HEK293 (cell line): ENCODE measurements around the gene DUSP19.

ENCODE experiments used
- ATF2 ChIP-seq: fragments of 450-650 bp; formaldehyde crosslinking; IDR thresholded peaks from 2 replicates; pipeline ENCODE4 v1.5.1; 2016; ENCODE audit warnings: missing biosample characterization, missing genetic modification characterization, low read depth
- GFI1B ChIP-seq: fragments of 450-650 bp; formaldehyde crosslinking; IDR thresholded peaks from 2 replicates; pipeline ENCODE4 v1.5.1; 2016; ENCODE audit warnings: missing biosample characterization, missing genetic modification characterization
- GLIS1 ChIP-seq: fragments of 450-650 bp; formaldehyde crosslinking; IDR thresholded peaks from 2 replicates; pipeline ENCODE4 v1.5.1; 2016; ENCODE audit warnings: missing biosample characterization, missing genetic modification characterization
- HOXD13 ChIP-seq: sonication (generic); formaldehyde crosslinking; IDR thresholded peaks from 2 replicates; pipeline ENCODE4 v1.8.0; 2022; ENCODE audit warnings: missing genetic modification reagents, borderline replicate concordance
- IKZF3 ChIP-seq: fragments of 450-650 bp; IDR thresholded peaks from 2 replicates; pipeline ENCODE4 v1.5.0; 2018; ENCODE audit warnings: missing biosample characterization, mild to moderate bottlenecking, missing genetic modification characterization, moderate library complexity
- KLF7 ChIP-seq: fragments of 450-650 bp; formaldehyde crosslinking; IDR thresholded peaks from 2 replicates; pipeline ENCODE4 v1.5.1; 2016; ENCODE audit warnings: missing biosample characterization, missing genetic modification characterization, borderline replicate concordance
- YY1 ChIP-seq: fragments of 450-650 bp; formaldehyde crosslinking; IDR thresholded peaks from 2 replicates; pipeline ENCODE4 v1.5.1; 2018; ENCODE audit warnings: missing biosample characterization, missing genetic modification characterization
- YY2 ChIP-seq: fragments of 450-650 bp; formaldehyde crosslinking; IDR thresholded peaks from 2 replicates; pipeline ENCODE4 v1.5.1; 2016; ENCODE audit warnings: missing biosample characterization, missing genetic modification characterization
- ZFP69B ChIP-seq: fragments of 450-650 bp; formaldehyde crosslinking; IDR thresholded peaks from 2 replicates; pipeline ENCODE4 v1.5.1; 2016; ENCODE audit warnings: missing biosample characterization, missing genetic modification characterization
- ZNF175 ChIP-seq: fragments of 450-650 bp; formaldehyde crosslinking; IDR thresholded peaks from 2 replicates; pipeline ENCODE4 v1.5.1; 2016; ENCODE audit warnings: missing biosample characterization, missing genetic modification characterization
- ZNF18 ChIP-seq: fragments of 450-650 bp; formaldehyde crosslinking; IDR thresholded peaks from 2 replicates; pipeline ENCODE4 v1.5.1; 2016; ENCODE audit warnings: missing biosample characterization, missing genetic modification characterization
- ZNF23 ChIP-seq: fragments of 450-650 bp; formaldehyde crosslinking; IDR thresholded peaks from 2 replicates; pipeline ENCODE4 v1.5.1; 2016; ENCODE audit warnings: missing biosample characterization, missing genetic modification characterization, borderline replicate concordance
- ZNF266 ChIP-seq: fragments of 450-650 bp; formaldehyde crosslinking; IDR thresholded peaks from 2 replicates; pipeline ENCODE4 v1.5.1; 2016; ENCODE audit warnings: missing biosample characterization, missing genetic modification characterization, low read depth
- ZNF292 ChIP-seq: fragments of 450-650 bp; formaldehyde crosslinking; IDR thresholded peaks from 2 replicates; pipeline ENCODE4 v1.5.1; 2016; ENCODE audit warnings: low read depth, missing biosample characterization, missing genetic modification characterization, borderline replicate concordance
- ZNF350 ChIP-seq: fragments of 450-650 bp; formaldehyde crosslinking; IDR thresholded peaks from 2 replicates; pipeline ENCODE4 v1.5.0; 2017; ENCODE audit warnings: missing biosample characterization, mild to moderate bottlenecking, missing genetic modification characterization
- ZNF362 ChIP-seq: fragments of 450-650 bp; formaldehyde crosslinking; IDR thresholded peaks from 2 replicates; pipeline ENCODE4 v1.5.1; 2016; ENCODE audit warnings: missing biosample characterization, missing genetic modification characterization
- ZNF416 ChIP-seq: fragments of 450-650 bp; formaldehyde crosslinking; IDR thresholded peaks from 2 replicates; pipeline ENCODE4 v1.5.1; 2016; ENCODE audit warnings: missing biosample characterization, missing genetic modification characterization
- ZNF544 ChIP-seq: fragments of 450-650 bp; formaldehyde crosslinking; IDR thresholded peaks from 2 replicates; pipeline ENCODE4 v1.5.0; 2017; ENCODE audit warnings: missing biosample characterization, missing genetic modification characterization
- ZNF555 ChIP-seq: fragments of 450-650 bp; formaldehyde crosslinking; conservative IDR thresholded peaks from 2 replicates; pipeline ENCODE4 v1.5.1; 2017; ENCODE audit warnings: missing biosample characterization, mild to moderate bottlenecking, missing genetic modification characterization, inconsistent platforms
- ZNF629 ChIP-seq: fragments of 450-650 bp; formaldehyde crosslinking; IDR thresholded peaks from 2 replicates; pipeline ENCODE4 v1.5.1; 2017; ENCODE audit warnings: missing biosample characterization, missing genetic modification characterization
- ZNF658 ChIP-seq: fragments of 450-650 bp; formaldehyde crosslinking; IDR thresholded peaks from 2 replicates; pipeline ENCODE4; 2016; ENCODE audit warnings: missing biosample characterization, missing genetic modification characterization
- ZNF707 ChIP-seq: fragments of 450-650 bp; formaldehyde crosslinking; IDR thresholded peaks from 2 replicates; pipeline ENCODE4 v1.5.1; 2016; ENCODE audit warnings: missing biosample characterization, missing genetic modification characterization
- ZNF777 ChIP-seq: fragments of 450-650 bp; formaldehyde crosslinking; IDR thresholded peaks from 2 replicates; pipeline ENCODE4 v1.5.1; 2017; ENCODE audit warnings: missing biosample characterization, missing genetic modification characterization, borderline replicate concordance
- ZSCAN4 ChIP-seq: fragments of 450-650 bp; formaldehyde crosslinking; IDR thresholded peaks from 2 replicates; pipeline ENCODE4 v1.5.1; 2017; ENCODE audit warnings: missing biosample characterization, missing genetic modification characterization
- TF ChIP-seq, protein P1 (sequence below): fragments of 450-650 bp; formaldehyde crosslinking; IDR thresholded peaks from 2 replicates; pipeline ENCODE4 v1.5.1; 2016; ENCODE audit warnings: missing biosample characterization, missing genetic modification characterization
- TF ChIP-seq, protein P2 (sequence below): fragments of 450-650 bp; formaldehyde crosslinking; IDR thresholded peaks from 2 replicates; pipeline ENCODE4 v1.5.1; 2016; ENCODE audit warnings: missing biosample characterization, missing genetic modification characterization, borderline replicate concordance

DUSP19 gene

DNA sequence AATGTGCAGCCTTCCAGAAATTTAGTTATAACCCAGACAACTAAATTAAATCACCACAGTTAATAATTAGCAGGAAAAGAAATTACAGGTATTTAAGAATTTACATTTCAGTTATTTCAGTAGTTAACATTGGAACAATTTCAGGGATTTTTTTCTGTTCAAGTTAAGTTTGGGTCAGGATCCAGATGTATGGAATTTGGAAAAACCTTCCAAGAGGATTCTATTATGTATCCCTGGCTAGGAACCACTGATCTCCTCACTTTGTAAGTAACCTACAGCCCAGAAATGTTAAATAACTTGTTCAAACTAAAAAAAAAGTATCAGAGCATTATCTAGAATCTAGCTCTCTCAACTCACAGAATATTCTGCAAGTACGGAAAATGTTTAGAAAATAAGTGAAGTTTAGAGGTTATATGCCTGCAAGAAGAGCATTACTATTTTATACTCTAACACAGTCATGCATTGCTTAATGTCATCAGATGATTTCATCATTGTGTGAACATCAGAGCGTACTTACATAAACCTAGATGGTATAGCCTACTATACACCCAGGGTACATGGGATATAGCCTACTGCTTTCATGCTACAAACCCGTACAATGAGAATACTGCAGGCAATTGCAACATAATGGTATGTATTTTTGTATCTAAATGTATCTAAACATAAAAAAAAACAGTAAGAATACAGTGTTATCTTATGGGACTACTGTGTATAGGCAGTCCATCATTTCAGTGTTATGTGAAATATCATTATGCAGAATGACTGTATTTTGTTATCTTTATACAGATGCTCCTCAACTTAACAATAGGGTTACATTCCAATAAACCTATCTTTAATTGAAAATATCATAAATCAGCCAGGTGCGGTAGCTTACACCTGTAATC is 46.4 kb upstream of the DUSP19 start (continued):
- TF ChIP-seq, protein P1, sequence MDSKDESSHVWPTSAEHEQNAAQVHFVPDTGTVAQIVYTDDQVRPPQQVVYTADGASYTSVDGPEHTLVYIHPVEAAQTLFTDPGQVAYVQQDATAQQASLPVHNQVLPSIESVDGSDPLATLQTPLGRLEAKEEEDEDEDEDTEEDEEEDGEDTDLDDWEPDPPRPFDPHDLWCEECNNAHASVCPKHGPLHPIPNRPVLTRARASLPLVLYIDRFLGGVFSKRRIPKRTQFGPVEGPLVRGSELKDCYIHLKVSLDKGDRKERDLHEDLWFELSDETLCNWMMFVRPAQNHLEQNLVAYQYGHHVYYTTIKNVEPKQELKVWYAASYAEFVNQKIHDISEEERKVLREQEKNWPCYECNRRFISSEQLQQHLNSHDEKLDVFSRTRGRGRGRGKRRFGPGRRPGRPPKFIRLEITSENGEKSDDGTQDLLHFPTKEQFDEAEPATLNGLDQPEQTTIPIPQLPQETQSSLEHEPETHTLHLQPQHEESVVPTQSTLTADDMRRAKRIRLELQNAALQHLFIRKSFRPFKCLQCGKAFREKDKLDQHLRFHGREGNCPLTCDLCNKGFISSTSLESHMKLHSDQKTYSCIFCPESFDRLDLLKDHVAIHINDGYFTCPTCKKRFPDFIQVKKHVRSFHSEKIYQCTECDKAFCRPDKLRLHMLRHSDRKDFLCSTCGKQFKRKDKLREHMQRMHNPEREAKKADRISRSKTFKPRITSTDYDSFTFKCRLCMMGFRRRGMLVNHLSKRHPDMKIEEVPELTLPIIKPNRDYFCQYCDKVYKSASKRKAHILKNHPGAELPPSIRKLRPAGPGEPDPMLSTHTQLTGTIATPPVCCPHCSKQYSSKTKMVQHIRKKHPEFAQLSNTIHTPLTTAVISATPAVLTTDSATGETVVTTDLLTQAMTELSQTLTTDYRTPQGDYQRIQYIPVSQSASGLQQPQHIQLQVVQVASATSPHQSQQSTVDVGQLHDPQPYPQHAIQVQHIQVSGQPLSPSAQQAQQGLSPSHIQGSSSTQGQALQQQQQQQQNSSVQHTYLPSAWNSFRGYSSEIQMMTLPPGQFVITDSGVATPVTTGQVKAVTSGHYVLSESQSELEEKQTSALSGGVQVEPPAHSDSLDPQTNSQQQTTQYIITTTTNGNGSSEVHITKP (tag by site-specific recombination), result peak; percentile 85
- TF ChIP-seq ZNF416 (tag by site-specific recombination) (no peak), ZNF350 (tag by site-specific recombination) (no peak), ZNF777 (tag by site-specific recombination) (no peak), ZNF555 (tag by site-specific recombination) (no peak), ZNF658 (tag by site-specific recombination) (no peak), ZNF292 (tag by site-specific recombination) (no peak), IKZF3 (tag by site-specific recombination) (peak; percentile 62; the same call in 1 of the 2 replicates), ZNF23 (tag by site-specific recombination) (no peak), GFI1B (tag by site-specific recombination) (no peak), ZNF362 (tag by site-specific recombination) (no peak), ZNF707 (tag by site-specific recombination) (no peak), ZNF175 (no peak), ZNF266 (tag by site-specific recombination) (no peak), ZSCAN4 (no peak), YY2 (tag by site-specific recombination) (no peak), ZNF18 (tag by site-specific recombination) (peak; percentile 61), ATF2 (no peak), ZNF544 (tag by site-specific recombination) (no peak), GLIS1 (tag by site-specific recombination) (no peak), KLF7 (tag by site-specific recombination) (no peak), ZFP69B (no peak), YY1 (tag by site-specific recombination) (no peak), HOXD13 (CRISPR knock-in tag) (no peak), ZNF629 (tag by site-specific recombination) (peak; percentile 60; the same call in 1 of the 2 replicates)
- TF ChIP-seq, protein P2, sequence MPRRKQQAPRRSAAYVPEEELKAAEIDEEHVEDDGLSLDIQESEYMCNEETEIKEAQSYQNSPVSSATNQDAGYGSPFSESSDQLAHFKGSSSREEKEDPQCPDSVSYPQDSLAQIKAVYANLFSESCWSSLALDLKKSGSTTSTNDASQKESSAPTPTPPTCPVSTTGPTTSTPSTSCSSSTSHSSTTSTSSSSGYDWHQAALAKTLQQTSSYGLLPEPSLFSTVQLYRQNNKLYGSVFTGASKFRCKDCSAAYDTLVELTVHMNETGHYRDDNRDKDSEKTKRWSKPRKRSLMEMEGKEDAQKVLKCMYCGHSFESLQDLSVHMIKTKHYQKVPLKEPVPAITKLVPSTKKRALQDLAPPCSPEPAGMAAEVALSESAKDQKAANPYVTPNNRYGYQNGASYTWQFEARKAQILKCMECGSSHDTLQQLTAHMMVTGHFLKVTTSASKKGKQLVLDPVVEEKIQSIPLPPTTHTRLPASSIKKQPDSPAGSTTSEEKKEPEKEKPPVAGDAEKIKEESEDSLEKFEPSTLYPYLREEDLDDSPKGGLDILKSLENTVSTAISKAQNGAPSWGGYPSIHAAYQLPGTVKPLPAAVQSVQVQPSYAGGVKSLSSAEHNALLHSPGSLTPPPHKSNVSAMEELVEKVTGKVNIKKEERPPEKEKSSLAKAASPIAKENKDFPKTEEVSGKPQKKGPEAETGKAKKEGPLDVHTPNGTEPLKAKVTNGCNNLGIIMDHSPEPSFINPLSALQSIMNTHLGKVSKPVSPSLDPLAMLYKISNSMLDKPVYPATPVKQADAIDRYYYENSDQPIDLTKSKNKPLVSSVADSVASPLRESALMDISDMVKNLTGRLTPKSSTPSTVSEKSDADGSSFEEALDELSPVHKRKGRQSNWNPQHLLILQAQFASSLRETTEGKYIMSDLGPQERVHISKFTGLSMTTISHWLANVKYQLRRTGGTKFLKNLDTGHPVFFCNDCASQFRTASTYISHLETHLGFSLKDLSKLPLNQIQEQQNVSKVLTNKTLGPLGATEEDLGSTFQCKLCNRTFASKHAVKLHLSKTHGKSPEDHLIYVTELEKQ (tag by site-specific recombination), result no peak
